ENCODE measurements around the gene ZFAND3. TPM values are rescaled to one million over a fixed set of nuclear protein-coding genes. Genes with fewer than 3 reads are reported as not detected.

ZFAND3 gene
- total RNA-seq, 3 donors from 2014 or later = 34.1 to 53.0 (median 36.0) TPM

GRCh38 chr6:38149531-38149930 is 330.0 kb downstream of the ZFAND3 start:
- no peaks in the 10 kb centered on the region for H3K9me3 ChIP-seq
- H3K27ac ChIP-seq = no peak overlapping the region
- no peaks in the 10 kb centered on the region for H3K4me1 ChIP-seq
- TF ChIP-seq POLR2A (IDR thresholded peaks at IDR 0.05) (no peak), POLR2AphosphoS5 (IDR thresholded peaks at IDR 0.05) (no peak), CTCF (IDR thresholded peaks at IDR 0.05) (no peak)
- intact Hi-C loops (cut with DNase I; ENCODE audit: low total_unique reads) = no loop called here
- no peaks in the 10 kb centered on the region for H3K36me3 ChIP-seq
- no peak for DNase-seq (ENCODE audit: low spot score in 2 of 2)
- H3K4me3 ChIP-seq = no peak overlapping the region
- H3K27me3 ChIP-seq = no peaks in the 10 kb centered on the region

GRCh38 chr6:38150021-38150420 is 330.5 kb downstream of the ZFAND3 start:
- intact Hi-C loops (cut with DNase I; ENCODE audit: low total_unique reads) = no loop called here

GRCh38 chr6:38150681-38151296 is 331.3 kb downstream of the ZFAND3 start:
- Histone ChIP-seq H3K4me1 (no peaks in the 10 kb centered on the region), H3K4me3 (no peak overlapping the region), H3K9me3 (no peaks in the 10 kb centered on the region), H3K36me3 (no peaks in the 10 kb centered on the region), H3K27me3 (no peaks in the 10 kb centered on the region), H3K27ac (no peak overlapping the region)
- DNase-seq (ENCODE audit: low spot score in 2 of 2) = peak in 1 of 2 donors; percentile 52
- intact Hi-C loops (cut with DNase I; ENCODE audit: low total_unique reads) = no loop called here
- no peak for TF ChIP-seq POLR2AphosphoS5 (IDR thresholded peaks at IDR 0.05)

More at GRCh38 chr6:38150021-38150420, 330.5 kb downstream of the ZFAND3 start:
- no peaks in the 10 kb centered on the region for H3K27me3 ChIP-seq
- no peaks in the 10 kb centered on the region for H3K36me3 ChIP-seq
- no peak overlapping the region for H3K4me3 ChIP-seq
- H3K27ac ChIP-seq = no peak overlapping the region
- peak in 1 of 2 donors; percentile 20 for DNase-seq (ENCODE audit: low spot score in 2 of 2)
- no peak for TF ChIP-seq POLR2AphosphoS5 (IDR thresholded peaks at IDR 0.05)
- no peak for TF ChIP-seq CTCF (IDR thresholded peaks at IDR 0.05)
- H3K9me3 ChIP-seq = no peaks in the 10 kb centered on the region
- H3K4me1 ChIP-seq = no peaks in the 10 kb centered on the region

- Histone ChIP-seq H3K36me3 (no peaks in the 10 kb centered on the region), H3K27me3 (no peaks in the 10 kb centered on the region), H3K27ac (no peak overlapping the region), H3K4me3 (no peak overlapping the region), H3K4me1 (no peaks in the 10 kb centered on the region), H3K9me3 (no peaks in the 10 kb centered on the region)
- intact Hi-C loops (cut with DNase I; ENCODE audit: low total_unique reads) = no loop called here
- TF ChIP-seq CTCF (IDR thresholded peaks at IDR 0.05) = no peak
- TF ChIP-seq POLR2AphosphoS5 (IDR thresholded peaks at IDR 0.05) = no peak
- no peak for TF ChIP-seq POLR2A (IDR thresholded peaks at IDR 0.05)
- peak in 1 of 2 donors; percentile 45 for DNase-seq (ENCODE audit: low spot score in 2 of 2)
These were observed 332.3 kb downstream of the ZFAND3 start for GRCh38 chr6:38151580-38152500.

GRCh38 chr6:38152620-38153019 is 333.1 kb downstream of the ZFAND3 start:
- no peaks in the 10 kb centered on the region for H3K4me1 ChIP-seq
- H3K36me3 ChIP-seq = no peaks in the 10 kb centered on the region
- H3K9me3 ChIP-seq = no peaks in the 10 kb centered on the region
- no peaks in the 10 kb centered on the region for H3K27me3 ChIP-seq
- no peak overlapping the region for H3K4me3 ChIP-seq
- intact Hi-C loops (cut with DNase I; ENCODE audit: low total_unique reads) = no loop called here
- no peak overlapping the region for H3K27ac ChIP-seq
- peak in 1 of 2 donors; percentile 20 for DNase-seq (ENCODE audit: low spot score in 2 of 2)
- no peak for TF ChIP-seq CTCF (IDR thresholded peaks at IDR 0.05)
- no peak for TF ChIP-seq POLR2A (IDR thresholded peaks at IDR 0.05)
- no peak for TF ChIP-seq POLR2AphosphoS5 (IDR thresholded peaks at IDR 0.05)
